GM19397 (cell line): ENCODE data around the gene ZCCHC7.
"Not testable (repeated sequence)": the region's sequence is repeated elsewhere in the genome, so short reads cannot be mapped to it uniquely, and the experiment has no call there.

Source experiments
- ATAC-seq: cut with Tn5 transposase; IDR thresholded peaks from one replicate; pipeline ENCODE4 v1.9.1; 2021; ENCODE audit warnings: mild to moderate bottlenecking, moderate library complexity; ENCODE audit not compliant: unreplicated experiment

Gene ZCCHC7

DNA sequence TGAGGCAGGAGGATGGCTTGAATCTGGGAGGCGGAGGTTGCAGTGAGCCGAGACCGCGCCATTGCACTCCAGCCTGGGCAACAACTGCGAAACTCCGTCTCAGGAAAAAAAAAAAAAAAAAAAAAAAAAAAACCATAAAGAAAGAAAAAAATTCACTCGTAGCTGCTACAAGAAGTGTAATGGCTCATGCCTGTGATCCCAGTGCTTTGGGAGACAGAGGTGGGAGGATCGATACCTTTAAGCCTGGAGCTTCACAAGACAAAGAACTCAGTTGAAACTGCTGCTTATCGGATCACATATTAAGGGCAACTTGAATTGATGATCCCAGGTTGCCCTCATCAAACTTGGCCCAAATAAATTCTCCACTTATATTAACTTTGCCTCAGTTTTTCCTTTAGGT, 1.0 kb upstream of the ZCCHC7 start:
- no peak for ATAC-seq

DNA sequence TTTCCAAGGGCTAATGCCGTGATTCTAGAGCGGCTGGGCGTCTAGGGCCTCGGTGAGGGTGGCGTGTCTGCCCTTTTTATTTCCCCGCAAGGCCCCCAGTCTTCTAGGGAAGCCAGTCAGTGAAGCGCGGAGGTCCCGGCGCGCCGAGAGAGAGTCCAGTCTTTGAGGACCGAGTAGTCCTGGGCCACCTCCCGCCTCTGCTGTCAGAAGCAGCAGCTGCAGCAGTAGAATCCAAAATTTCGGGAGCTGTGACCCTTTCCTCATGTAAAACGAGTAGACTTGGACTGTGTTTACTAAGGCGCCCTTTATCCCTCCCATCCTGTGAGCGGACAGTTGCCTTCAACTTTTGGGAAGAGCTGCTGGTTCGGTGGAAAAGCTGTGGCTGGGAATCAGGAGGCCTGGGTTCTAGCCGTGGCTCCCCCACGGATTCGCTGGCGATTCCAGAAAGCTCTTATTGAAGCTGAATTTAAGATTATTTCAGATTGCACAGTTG, 515 bp downstream of the ZCCHC7 start:
- peak; percentile 12 for ATAC-seq

DNA sequence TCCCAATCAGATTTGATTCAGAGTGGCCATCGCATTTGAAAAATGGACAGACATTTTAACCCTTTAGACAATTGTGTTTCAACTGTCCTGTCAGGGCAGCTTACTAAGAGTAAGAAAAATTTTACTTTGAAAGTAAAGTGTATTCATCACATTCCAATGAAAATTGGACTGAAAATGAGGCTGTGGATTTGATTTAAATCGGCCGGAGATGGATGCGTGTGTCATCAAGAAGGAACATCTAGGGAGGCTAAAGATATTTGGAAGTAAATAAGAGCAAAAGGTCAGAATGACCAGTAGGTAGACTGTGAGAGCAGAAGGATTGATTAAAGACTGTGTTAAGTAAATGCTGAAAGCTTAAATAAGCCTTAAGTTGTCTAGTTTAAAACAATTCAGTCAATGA, 1.5 kb downstream of the ZCCHC7 start:
- no peak for ATAC-seq

DNA sequence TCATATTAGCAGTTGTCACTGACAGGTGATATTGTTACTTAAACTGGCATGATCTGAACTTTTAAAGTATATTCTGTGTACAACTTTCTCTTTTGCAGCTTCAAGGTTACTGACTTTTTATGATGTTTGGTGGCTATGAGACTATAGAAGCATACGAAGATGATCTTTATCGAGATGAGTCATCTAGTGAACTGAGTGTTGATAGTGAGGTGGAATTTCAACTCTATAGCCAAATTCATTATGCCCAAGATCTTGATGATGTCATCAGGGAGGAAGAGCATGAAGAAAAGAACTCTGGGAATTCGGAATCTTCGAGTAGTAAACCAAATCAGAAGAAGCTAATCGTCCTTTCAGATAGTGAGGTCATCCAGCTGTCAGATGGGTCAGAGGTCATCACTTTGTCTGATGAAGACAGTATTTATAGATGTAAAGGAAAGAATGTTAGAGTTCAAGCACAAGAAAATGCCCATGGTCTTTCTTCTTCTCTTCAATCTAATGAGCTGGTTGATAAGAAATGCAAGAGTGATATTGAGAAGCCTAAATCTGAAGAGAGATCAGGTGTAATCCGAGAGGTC, 5.9 kb downstream of the ZCCHC7 start:
- no peak for ATAC-seq

DNA sequence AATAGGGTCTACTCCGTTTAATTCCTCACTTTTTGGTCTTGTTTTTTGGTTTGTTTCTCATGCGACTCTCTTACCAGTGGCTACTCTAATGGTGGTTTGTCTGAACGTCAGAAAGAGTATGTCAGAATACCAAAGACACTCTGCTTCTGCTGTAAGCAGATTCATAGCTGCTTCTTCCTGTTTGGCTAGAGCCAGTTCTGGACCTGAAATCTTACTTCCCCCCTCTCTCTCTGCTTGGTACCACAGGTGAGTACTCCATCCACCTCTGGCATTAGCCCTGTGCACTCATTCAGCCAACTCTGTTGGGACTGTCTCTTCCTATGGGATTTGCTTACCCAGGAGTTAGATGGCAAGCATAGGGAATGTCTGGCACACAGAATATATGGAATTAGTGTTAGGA, 6.6 kb downstream of the ZCCHC7 start:
- no peak for ATAC-seq

DNA sequence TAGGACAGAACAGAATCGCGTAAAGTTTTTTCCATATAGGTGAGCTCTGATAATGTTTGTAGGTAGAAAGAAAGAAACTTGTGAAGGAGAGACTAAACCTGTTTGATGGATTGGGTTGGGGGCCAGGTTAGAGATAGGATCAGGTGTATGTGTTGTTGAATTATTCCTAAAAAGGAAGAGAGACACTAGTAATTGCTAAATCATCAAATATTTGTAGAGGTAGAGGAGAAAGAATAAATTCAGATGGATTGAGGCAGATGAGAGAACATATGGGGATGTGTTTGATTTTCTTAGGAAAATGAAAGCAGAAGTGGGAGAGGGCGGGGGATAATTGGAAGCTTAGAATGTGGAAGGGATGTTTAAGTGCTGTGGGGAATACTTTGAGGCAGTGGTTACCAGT, 7.7 kb downstream of the ZCCHC7 start:
- ATAC-seq, result no peak

DNA sequence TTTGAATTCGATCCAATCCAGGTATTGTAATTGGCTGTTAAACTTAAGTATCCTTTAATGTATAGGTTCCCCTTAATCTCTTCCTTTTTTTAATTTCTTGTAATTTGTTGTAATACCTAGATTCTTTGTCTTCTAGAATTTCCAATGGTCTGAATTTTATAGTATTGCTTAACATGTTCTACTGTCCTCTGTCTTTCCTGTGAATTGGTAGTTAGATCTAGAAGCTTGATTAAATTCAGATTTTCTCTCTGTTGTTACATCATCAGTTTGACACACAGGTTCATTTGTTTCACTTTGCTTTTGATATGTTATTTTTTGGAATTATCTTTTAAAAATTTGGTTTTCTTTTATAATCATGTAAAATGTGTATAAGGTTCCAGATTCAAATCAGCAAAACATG, 13.8 kb downstream of the ZCCHC7 start:
- no peak for ATAC-seq

DNA sequence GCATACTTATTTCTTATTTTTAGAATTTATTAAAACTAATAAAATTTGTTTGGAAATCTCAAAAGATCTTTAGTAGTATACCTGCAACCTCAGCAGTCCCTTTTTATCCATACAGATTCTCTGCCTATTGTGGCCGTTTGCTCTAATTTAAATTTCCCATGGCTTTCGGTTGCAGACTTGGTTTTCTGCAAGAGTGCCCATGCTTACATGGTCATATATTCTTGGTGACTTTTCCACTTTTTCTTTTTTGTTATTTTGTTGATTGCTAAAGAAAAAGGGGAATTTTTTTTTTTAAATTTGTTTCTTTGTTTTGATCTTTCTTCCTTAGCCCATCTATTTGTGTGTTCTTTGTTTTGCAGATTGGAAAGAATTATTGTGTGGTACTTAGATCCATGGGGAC, 20.6 kb downstream of the ZCCHC7 start:
- no peak for ATAC-seq

DNA sequence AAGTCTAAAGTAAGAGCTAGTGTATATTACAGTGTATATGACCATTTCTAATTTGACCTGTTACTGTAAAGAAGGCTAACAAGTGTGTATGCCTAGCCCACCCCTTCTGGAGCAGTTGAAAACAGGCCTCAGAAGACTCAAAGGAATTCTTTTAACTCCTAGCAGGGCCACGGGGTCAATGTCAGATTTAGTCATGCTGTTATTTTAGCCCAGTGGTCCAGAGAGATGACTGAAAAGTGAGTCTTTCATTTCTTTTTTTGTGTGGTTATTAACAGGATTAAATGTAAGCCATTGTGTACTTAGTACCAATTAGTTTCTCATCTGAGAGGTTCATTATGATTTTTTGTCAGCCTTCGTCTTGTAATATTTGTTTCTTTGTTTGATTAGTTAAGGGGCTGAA, 24.4 kb downstream of the ZCCHC7 start:
- ATAC-seq, result peak; percentile 46

DNA sequence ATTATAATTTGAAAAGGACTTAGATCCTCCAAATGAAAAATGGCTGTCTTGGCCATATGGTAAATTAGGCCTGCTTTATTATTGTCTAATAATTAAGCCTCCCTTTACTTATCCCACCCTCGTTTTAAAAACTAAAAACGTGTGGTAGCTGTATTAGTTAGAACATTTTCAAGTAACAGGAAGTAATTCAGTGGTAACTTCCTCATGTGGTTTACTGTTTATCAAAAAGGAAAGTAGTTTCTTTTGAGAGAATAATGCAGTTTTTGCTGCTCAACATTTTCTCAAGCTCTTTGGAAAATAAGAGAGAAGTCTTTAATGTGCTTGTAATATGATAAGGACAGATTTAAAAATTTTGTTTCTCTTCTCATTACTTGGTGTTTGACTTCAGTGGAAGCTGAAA, 26.0 kb downstream of the ZCCHC7 start:
- ATAC-seq, result no peak

DNA sequence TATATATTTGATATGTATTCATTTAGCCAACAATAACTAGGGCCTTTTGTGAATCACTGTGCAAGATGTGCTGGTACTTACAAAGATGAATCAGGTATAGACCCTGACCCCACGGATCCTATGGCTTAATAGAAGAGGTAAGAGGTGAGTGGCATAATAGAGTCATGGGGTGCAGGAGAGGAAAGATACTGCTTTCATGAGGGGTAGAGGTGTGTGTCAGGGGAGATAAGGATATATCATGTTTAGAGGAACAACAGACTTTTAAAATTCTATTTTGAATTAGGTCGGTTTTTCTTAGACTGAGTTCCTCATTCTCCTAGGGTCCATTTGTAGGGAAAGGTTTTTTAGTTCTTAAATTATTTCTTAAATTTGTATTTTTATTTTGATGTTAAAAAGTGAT, 27.8 kb downstream of the ZCCHC7 start:
- no peak for ATAC-seq

DNA sequence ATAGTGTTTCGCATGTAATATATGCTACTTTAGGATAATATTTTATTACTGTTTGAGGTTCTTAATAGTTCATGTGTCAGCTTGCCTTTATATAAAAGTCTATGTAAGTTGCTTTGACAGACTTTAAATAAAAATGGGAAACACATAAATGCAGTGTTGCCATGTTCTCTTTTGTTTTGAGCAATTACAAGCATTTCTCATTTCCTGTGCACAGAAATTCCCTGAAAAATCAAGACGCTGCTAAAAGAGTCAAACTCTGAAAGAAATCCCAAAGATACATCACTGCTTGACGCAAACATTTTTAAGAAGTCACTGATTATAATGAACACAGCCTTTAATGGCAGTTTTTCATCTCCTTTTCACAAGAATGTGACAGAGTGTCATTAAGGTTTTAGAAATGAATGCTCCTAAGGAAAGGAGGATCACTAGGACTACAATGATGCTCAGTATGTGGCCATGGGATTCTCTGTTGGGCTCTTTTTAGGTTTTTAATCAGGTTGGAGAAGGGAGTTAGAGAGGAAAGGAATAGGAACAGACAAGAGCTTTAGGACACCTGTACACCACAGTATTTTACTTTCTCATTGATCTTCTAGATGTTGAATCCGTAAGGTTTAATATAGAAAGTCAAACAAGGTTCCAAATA, 29.4 kb downstream of the ZCCHC7 start:
- no peak for ATAC-seq

DNA sequence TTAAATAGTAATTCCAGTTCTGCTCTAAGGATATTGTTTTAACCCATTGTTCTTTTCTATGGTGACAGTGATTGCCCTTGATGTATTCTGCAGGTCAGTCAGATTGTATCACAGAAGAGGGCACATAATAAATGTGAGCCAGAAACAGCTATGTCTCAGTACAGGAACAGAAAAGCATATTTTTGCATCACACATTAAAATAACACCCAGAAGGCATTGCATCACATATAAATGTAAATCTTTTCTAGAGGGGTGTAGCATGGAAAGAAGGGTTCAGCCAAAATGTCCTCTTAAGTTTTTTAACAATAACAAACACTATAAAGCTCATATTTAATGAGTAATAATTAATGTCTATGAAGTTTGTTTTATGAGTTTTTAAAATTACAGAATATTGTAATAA, 30.0 kb downstream of the ZCCHC7 start:
- no peak for ATAC-seq

DNA sequence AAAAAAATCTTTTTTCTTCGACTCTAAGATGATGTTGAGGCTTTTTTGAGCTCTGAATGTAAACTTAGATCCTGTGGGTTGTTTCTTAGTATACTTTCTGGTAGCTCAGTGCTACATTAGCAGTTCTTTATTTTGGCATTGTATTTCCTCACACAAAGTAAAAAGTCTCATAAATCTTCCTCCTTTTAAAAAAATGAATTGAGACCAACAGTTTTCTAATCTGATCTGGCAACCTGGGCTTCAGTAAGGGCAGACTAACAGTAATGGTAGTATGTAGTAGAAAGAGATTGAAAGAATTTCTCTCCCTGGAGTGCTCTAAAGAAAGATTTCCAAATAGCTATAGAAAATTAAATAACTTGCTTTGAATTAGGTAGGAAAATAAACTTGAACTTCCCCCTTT, 31.4 kb downstream of the ZCCHC7 start:
- ATAC-seq, result no peak

DNA sequence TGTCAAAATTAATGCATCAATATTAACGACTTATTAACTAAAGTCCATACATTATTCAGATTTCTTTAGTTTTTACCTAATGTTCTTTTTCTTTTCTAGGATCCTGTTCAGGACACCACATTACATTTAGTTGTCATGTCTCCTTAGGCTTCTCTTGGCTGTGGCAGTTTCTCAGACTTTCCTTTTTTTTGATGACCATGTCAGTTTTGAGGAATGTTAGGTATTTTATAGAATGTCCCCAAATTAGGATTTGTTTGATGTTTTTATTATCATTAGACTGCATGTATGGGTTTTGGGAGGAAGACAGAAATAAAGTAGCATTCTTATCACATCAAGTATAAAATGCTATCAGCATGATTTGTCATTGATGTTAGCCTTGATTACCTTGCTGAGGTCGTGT, 32.0 kb downstream of the ZCCHC7 start:
- ATAC-seq, result no peak

DNA sequence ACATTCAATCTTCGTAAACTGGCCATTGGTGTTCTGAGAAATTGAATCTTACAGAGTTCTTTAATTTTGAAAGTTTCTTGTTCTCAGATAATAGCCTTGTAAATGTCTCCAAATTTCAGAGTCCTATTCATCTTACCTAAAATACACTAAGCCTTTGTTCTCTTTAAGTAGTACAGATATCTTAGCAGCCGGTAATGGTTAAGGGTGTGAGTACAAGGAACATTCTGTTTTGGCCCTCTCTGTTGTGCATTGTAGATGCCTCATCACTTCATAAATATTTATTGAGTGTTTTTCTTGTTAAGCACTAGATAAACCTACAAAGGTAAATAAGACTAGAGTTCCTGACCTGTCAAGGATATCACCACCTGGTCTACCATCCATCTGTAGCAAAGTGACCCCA, 35.2 kb downstream of the ZCCHC7 start:
- ATAC-seq, result no peak

DNA sequence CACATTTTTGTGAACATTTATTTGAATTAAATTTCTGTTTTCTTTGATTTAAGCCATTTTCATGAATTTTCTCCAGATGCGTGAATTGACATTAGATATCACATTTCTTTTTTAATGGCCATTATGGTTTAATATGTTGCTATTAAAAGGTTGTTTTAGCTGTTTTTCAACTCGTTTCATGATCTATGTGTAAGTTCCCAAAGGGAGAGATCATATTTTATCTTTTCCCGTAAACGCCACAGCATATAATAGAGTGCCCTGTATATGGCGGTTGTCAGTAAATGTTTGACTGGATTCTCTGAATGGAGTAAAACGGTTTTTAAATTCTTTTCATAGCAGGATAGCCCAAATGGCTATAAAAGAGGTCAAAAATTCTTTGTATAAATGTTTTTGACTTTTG, 35.8 kb downstream of the ZCCHC7 start:
- no peak for ATAC-seq

DNA sequence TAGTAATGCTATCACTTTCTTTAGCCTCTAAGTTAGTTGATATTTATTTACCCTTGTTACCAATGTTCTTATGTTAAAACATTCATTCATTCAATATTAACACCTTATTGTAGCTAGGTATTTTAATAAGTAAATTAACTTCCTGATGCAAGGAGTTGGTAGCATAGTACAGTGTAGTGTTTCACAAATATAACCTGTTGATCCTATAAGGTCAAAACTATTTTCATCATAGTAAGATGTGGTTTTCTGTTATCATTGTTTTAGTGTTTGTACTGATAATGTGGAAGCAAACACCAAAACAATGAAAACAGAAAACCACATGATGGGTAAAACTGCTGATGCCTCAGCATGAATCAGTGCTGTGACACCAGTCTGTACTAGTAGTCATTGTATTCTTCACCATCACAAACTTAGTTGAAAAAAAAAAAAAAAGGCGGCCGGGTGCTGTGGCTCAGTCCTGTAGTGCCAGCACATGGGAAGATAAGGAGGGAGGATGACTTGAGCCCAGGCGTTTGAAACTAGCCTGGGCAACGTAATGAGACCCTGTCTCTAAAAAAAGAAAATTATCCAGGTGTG, 36.5 kb downstream of the ZCCHC7 start:
- ATAC-seq, result no peak

DNA sequence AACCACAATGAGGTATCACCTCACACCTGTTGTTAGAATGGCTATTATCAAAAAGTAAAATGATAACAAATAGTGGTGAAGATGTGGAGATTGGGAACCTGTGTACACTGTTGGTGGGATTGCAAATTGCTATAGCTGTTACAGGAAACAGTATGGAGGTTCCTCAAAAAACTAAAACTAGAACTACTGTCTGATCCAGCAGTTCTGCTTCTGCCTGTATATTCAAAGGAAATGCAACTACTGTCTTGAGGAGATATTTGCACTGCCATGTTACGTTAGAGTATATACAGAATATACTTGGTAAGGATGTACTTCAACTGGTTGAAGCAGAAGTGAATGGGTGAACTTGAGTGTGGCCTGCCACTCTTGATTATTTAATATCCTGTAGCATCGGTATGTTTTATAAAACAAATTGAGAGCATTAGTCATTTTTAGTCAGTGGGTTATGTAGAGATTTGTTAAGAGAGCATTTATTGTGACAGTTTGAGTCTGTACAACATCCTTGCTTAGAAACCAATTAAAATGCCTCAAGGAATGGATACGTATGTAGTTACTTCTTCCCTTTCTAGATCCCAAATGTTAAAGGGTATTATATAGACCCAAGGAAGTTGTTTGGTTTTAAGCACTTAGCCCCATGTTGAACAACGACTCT, 37.5 kb downstream of the ZCCHC7 start:
- no peak for ATAC-seq

DNA sequence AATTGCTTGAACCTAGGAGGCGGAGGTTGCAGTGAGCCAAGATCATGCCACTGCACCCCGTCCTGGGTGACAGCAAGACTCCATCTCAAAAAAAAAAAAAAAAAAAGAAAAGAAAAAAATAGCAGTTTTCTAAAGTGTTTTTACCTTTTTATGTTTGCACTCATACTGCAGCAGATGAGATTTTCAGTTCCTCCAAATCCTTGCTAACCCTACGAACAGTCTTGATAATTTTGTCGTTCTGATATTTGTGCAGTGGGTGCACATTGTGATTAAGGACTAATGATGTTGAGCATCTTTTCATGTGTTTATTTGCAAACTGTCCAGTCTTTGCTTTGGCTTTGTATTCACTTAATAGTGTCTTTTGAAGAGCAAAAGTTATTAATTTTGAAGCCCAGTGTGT, 42.9 kb downstream of the ZCCHC7 start:
- ATAC-seq, result no peak

DNA sequence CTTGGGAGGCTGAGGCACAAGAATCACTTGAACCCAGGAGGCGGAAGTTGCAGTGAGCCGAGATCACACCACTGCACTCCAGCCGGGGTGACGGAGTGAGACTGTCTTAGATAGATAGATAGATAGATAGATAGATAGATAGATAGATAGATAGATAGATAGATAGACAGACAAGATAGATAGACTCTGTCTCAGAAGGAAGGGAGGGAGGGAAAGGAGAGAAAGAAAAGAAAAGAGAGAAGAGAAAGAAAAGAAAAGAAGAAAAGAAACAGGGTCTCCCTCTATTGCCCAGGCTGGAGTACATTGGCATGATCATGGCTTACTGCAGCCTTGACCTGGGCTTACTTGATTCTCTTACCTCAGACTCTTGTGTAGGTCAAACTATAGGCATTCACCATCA, 44.0 kb downstream of the ZCCHC7 start:
- not testable (repeated sequence) for ATAC-seq

DNA sequence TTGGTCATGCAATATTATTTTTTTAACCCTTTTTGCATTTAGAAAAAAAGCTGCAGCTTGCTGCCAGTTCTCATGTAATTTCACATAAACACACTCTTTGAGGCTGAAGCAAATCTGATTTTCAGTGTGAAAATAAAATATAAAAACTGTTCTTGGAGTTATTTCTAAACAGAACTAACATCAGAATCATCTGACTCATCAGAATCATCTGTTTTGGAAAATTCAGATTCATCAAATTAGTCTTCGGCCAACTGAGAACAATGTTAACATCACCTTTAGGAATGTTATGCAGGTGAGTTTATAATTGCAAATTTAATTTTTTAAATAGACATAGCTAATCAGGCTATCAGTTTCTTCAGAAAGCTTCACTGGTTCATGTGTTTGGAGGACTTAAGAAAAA, 45.3 kb downstream of the ZCCHC7 start:
- no peak for ATAC-seq
